Measurements from ENCODE around the gene PGA3.

PGA3 gene

DNA sequence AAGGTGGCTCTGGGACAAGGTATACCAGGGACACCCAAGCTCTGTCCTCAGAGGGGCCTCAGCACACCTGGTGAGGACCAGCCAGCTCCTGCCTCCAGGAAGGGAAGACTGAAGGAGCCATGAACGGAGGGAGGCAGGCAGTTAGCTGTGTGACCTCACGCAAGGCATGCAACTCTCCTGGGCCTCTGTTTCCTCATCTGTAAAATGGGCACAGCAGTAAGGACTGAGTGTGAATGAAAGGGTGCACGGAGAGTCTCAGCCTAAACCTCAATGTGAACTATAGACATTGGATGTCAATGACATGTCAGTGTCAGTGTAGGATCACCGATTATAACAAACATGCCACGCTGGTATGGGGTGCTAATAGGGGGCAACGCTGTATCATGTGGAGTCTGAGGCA, 56.0 kb downstream of the PGA3 start:
- no peak overlapping the region for H3K27ac ChIP-seq
- TF ChIP-seq, protein P1, sequence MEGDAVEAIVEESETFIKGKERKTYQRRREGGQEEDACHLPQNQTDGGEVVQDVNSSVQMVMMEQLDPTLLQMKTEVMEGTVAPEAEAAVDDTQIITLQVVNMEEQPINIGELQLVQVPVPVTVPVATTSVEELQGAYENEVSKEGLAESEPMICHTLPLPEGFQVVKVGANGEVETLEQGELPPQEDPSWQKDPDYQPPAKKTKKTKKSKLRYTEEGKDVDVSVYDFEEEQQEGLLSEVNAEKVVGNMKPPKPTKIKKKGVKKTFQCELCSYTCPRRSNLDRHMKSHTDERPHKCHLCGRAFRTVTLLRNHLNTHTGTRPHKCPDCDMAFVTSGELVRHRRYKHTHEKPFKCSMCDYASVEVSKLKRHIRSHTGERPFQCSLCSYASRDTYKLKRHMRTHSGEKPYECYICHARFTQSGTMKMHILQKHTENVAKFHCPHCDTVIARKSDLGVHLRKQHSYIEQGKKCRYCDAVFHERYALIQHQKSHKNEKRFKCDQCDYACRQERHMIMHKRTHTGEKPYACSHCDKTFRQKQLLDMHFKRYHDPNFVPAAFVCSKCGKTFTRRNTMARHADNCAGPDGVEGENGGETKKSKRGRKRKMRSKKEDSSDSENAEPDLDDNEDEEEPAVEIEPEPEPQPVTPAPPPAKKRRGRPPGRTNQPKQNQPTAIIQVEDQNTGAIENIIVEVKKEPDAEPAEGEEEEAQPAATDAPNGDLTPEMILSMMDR (IDR thresholded peaks at IDR 0.05), result no peak
- TF ChIP-seq ZFX (IDR thresholded peaks at IDR 0.05; ENCODE audit: borderline replicate concordance), result no peak
